A549 (cell line): ENCODE data around the gene HAUS3. TPM values are rescaled to one million over a fixed set of nuclear protein-coding genes. Genes with fewer than 3 reads are reported as not detected.
A peak's percentile ranks its signal among the peaks of the same experiment; 100 is the strongest.

Experiments used
- ATAC-seq, 2 experiments: fragments of 200-7000 bp in 1 of 2; fragments of >200 bp in 1 of 2; cut with Nextera tagmentation in 1 of 2; cut with Tn5 transposase in 1 of 2; 3 replicates each; pipeline versions ENCODE4 v1.8.0 to v1.9.1; 2018 to 2020; ENCODE audit warnings: mild to moderate bottlenecking in 1 of 2, moderate library complexity in 1 of 2
- CTCF ChIA-PET: fragments of 300-600 bp; sonication (Branson Sonifier 250); formaldehyde crosslinking; extraction: SDS; loops from one replicate; lab custom pipeline; 2021; ENCODE audit warnings: antibody characterized with exemption, inconsistent platforms; lab: Yijun Ruan, JAX
- POLR2A ChIA-PET: fragments of 350-600 bp; formaldehyde crosslinking; extraction: SDS; loops from one replicate; lab custom pipeline; 2021; ENCODE audit warnings: antibody characterized with exemption, inconsistent platforms; lab: Yijun Ruan, JAX
- DNase-seq, 2 experiments: peaks; one replicate each; pipeline versions ENCODE4 v3.0.0 to v3.0.0-alpha.2; 2011 to 2016; ENCODE audit warnings: low read depth in 1 of 2, low spot score in 1 of 2
- FAIRE-seq: peaks from 2 replicates; lab custom pipeline; 2011; peaks lifted over from hg19 to GRCh38; lab: Jason Lieb, UNC
- H3K27ac ChIP-seq, 2 experiments: fragments of >200 bp; sonication (Bioruptor Twin); formaldehyde crosslinking; 3 replicates each; pipeline ENCODE4 v1.5.1; 2016 to 2017
- H3K4me1 ChIP-seq: fragments of >200 bp; sonication (Bioruptor Twin); formaldehyde crosslinking; 3 replicates; pipeline ENCODE4 v1.6.1; 2016
- H3K4me2 ChIP-seq: fragments of >200 bp; sonication (Bioruptor Twin); formaldehyde crosslinking; 3 replicates; pipeline ENCODE4 v1.6.1; 2016
- H3K4me3 ChIP-seq: fragments of >200 bp; sonication (Bioruptor Twin); formaldehyde crosslinking; 3 replicates; pipeline ENCODE4 v1.5.1; 2016
- H3K9me3 ChIP-seq: fragments of >200 bp; sonication (Bioruptor Twin); formaldehyde crosslinking; 3 replicates; pipeline ENCODE4 v1.6.1; 2016
- EHF ChIP-seq: fragments of 250-450 bp; sonication (Bioruptor Pico); IDR thresholded peaks from 2 replicates; pipeline ENCODE4 v1.5.0; 2020; ENCODE audit warnings: mild to moderate bottlenecking
- EP300 ChIP-seq, 2 experiments: fragments of >200 bp; sonication (Bioruptor Twin); formaldehyde crosslinking; IDR thresholded peaks; 2 replicates in 1 of 2; 3 replicates in 1 of 2; pipeline ENCODE4 v1.6.1; 2016 to 2017
- KDM5A ChIP-seq: fragments of 200-600 bp; sonication (generic); IDR thresholded peaks from 2 replicates; pipeline ENCODE4 v1.6.1; 2016; ENCODE audit warnings: antibody characterized with exemption, mild to moderate bottlenecking
- NPAS2 ChIP-seq: fragments of 250-450 bp; sonication (Bioruptor Pico); IDR thresholded peaks from 2 replicates; pipeline ENCODE4 v1.8.0; 2022; ENCODE audit warnings: mild to moderate bottlenecking, moderate library complexity, borderline replicate concordance
- PHF8 ChIP-seq: fragments of 200-600 bp; sonication (generic); IDR thresholded peaks from 2 replicates; pipeline ENCODE4 v1.6.1; 2016; ENCODE audit warnings: low read depth, mild to moderate bottlenecking, antibody characterized with exemption, moderate library complexity, borderline replicate concordance
- RAD21 ChIP-seq, 2 experiments: fragments of >200 bp in 1 of 2; sonication (Bioruptor Twin) in 1 of 2; formaldehyde crosslinking in 1 of 2; IDR thresholded peaks in 1 of 2; conservative IDR thresholded peaks in 1 of 2; 2 replicates in 1 of 2; 3 replicates in 1 of 2; pipeline ENCODE4 v1.6.1; 2012 to 2018; ENCODE audit warnings: inconsistent platforms in 1 of 2
- RNF2 ChIP-seq: fragments of 200-600 bp; sonication (generic); IDR thresholded peaks from 2 replicates; pipeline ENCODE4 v1.6.1; 2016; ENCODE audit warnings: low read depth, mild to moderate bottlenecking, antibody characterized with exemption, moderate library complexity, borderline replicate concordance
- TFCP2L1 ChIP-seq: fragments of 250-450 bp; sonication (Bioruptor Pico); IDR thresholded peaks from 2 replicates; pipeline ENCODE4 v1.5.0; 2021; ENCODE audit warnings: mild to moderate bottlenecking
- ZC3H11A ChIP-seq: fragments of 450-650 bp; IDR thresholded peaks from 2 replicates; pipeline ENCODE4 v1.6.1; 2014; ENCODE audit warnings: antibody characterized with exemption, mild to moderate bottlenecking
- WGBS: methylation state at CpG from one replicate; pipeline ENCODE4 v1.1.6; 2017; ENCODE audit errors: missing lambda C conversion rate; 5-methylcytosine and 5-hydroxymethylcytosine counted together
- polyA plus RNA-seq, 4 experiments: library from polyadenylated mRNA; depleted of rRNA in 3 of 4; stranded (reverse); fragments of >200 nt; fragmentation: RNase III in 1 of 4; extraction: RNeasy Plus Mini Kit Qiagen cat#74134 plus additional on column Dnase treatment in 1 of 4; gene quantifications; 2 replicates in 3 of 4; 3 replicates in 1 of 4; pipeline ENCODE4 v1.2.3, GENCODE V29; 2011 to 2017
- TF ChIP-seq, protein P1 (sequence below): fragments of 200-600 bp; sonication (generic); IDR thresholded peaks from 2 replicates; pipeline ENCODE4 v1.6.1; 2016; ENCODE audit warnings: antibody characterized with exemption, mild to moderate bottlenecking, moderate library complexity
- TF ChIP-seq, protein P2 (sequence below): fragments of 150-350 bp; IDR thresholded peaks from 2 replicates; pipeline ENCODE4 v1.6.1; 2014; ENCODE audit warnings: low read depth, mild to moderate bottlenecking, low read length
- TF ChIP-seq, protein P3 (sequence below): fragments of >200 bp; sonication (Bioruptor Twin); formaldehyde crosslinking; IDR thresholded peaks from 3 replicates; pipeline ENCODE4 v1.5.1; 2016

Gene HAUS3
- polyA plus RNA-seq, 2 of the 4 experiments (the other 2 are of a cell fraction) = 7.7 to 10.6 TPM

DNA sequence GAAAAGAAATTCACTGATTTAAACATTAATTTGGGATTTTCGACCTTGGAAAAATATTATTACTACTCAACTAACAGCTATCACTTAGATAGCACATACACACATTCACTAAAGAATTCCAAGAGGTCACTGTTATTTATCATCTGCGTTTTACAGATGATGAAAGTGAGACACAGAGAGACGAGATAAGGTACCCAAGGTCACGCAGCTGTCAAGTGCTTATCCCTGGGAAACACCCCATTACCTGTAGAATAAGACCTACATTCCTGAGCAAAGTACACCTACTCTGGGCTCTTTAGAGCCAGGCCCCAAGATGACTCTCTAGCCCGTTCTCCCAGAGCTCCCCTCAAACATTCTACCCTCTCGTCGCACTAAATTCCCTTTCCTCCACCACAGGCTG lies 48.6 kb downstream of the HAUS3 start:
- ChIA-PET POLR2A (no interaction called here), CTCF (no interaction called here)
- FAIRE-seq = no peak
- no peak for ATAC-seq
- Histone ChIP-seq H3K4me3 (no peak overlapping the region), H3K27ac (no peak overlapping the region), H3K4me2 (no peak overlapping the region), H3K9me3 (no peaks in the 10 kb centered on the region), H3K4me1 (no peaks in the 10 kb centered on the region)
- DNase-seq = no peak
- WGBS = 82% methylated on average over 7 of the region's 7 CpGs
- TF ChIP-seq TFCP2L1 (CRISPR knock-in tag) (no peak), ZC3H11A (no peak), KDM5A (no peak), EHF (CRISPR knock-in tag) (no peak), RNF2 (no peak)
- TF ChIP-seq, protein P1, sequence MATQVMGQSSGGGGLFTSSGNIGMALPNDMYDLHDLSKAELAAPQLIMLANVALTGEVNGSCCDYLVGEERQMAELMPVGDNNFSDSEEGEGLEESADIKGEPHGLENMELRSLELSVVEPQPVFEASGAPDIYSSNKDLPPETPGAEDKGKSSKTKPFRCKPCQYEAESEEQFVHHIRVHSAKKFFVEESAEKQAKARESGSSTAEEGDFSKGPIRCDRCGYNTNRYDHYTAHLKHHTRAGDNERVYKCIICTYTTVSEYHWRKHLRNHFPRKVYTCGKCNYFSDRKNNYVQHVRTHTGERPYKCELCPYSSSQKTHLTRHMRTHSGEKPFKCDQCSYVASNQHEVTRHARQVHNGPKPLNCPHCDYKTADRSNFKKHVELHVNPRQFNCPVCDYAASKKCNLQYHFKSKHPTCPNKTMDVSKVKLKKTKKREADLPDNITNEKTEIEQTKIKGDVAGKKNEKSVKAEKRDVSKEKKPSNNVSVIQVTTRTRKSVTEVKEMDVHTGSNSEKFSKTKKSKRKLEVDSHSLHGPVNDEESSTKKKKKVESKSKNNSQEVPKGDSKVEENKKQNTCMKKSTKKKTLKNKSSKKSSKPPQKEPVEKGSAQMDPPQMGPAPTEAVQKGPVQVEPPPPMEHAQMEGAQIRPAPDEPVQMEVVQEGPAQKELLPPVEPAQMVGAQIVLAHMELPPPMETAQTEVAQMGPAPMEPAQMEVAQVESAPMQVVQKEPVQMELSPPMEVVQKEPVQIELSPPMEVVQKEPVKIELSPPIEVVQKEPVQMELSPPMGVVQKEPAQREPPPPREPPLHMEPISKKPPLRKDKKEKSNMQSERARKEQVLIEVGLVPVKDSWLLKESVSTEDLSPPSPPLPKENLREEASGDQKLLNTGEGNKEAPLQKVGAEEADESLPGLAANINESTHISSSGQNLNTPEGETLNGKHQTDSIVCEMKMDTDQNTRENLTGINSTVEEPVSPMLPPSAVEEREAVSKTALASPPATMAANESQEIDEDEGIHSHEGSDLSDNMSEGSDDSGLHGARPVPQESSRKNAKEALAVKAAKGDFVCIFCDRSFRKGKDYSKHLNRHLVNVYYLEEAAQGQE = no peak
- TF ChIP-seq, protein P2, sequence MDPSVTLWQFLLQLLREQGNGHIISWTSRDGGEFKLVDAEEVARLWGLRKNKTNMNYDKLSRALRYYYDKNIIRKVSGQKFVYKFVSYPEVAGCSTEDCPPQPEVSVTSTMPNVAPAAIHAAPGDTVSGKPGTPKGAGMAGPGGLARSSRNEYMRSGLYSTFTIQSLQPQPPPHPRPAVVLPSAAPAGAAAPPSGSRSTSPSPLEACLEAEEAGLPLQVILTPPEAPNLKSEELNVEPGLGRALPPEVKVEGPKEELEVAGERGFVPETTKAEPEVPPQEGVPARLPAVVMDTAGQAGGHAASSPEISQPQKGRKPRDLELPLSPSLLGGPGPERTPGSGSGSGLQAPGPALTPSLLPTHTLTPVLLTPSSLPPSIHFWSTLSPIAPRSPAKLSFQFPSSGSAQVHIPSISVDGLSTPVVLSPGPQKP = no peak
- TF ChIP-seq, all 56 proteins: peak for 0

DNA sequence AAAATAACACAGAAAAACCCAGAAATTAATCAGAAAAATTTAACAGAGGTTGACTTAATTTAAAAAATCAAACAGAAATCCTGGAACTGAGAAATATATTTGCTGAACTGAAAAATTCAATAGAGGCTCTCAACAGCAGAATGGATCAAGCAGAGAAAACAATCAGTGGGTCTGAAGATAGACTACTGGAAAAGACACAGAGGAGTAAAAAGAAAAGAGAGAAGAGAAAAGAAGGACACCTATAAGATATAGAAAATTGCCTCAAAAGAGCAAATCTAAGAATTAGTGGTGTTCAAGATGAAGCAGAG lies 55.1 kb downstream of the HAUS3 start:
- no peak for TF ChIP-seq EP300 (IDR thresholded peaks at IDR 0.05)
- TF ChIP-seq PHF8 = no peak
- no peaks in the 10 kb centered on the region for H3K4me1 ChIP-seq
- FAIRE-seq = no peak
- ATAC-seq = no peak
- no peak overlapping the region for H3K27ac ChIP-seq
- H3K9me3 ChIP-seq = peaks cover 3% of the 10 kb centered on the region; the same call in 2 of the 3 replicates
- POLR2A ChIA-PET = no interaction called here
- no peak overlapping the region for H3K4me3 ChIP-seq
- CTCF ChIA-PET = no interaction called here
- H3K4me2 ChIP-seq = no peak overlapping the region
- no peak for DNase-seq

DNA sequence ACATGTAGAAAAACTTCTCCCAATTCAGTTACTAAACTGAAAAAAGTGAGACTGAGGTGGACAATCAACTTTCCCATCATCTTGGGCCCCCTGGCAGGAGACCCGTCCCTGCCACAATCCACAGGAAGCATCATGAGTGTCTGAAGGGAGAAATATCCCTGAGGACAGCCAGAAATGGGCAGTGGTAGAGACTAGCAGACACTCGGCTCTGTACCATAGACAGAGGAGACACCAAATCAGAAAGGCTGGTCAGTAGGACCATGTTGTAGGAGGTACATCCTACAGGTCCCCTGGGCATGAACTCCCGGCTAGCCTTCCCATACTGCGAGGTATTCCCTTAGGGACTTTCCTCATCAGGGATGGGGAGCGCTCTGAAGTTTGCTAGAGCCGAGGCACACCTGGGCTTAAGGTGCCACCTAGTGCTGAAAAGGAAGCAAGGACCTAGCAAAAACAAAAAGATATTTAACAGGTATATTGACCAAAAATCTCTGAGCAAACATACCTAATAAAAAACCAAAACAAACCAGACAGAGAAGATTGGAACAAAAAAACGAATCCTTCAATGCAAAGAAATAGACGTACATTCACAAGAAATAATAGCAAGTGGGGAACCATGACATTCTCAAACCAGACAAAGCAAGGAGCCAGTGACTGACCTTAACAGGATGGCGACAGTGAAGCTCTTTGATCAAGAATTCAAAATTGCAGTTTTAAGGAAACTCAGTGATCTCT lies 55.6 kb downstream of the HAUS3 start:
- ChIA-PET POLR2A (no interaction called here), CTCF (no interaction called here)
- 64% methylated on average over 9 of the region's 9 CpGs for WGBS
- Histone ChIP-seq H3K9me3 (peaks cover 3% of the 10 kb centered on the region; the same call in 2 of the 3 replicates), H3K4me1 (no peaks in the 10 kb centered on the region), H3K4me3 (no peak overlapping the region), H3K4me2 (no peak overlapping the region), H3K27ac (no peak overlapping the region)
- TF ChIP-seq RAD21 (conservative IDR thresholded peaks at IDR 0.05 in 1 of 2, IDR thresholded peaks at IDR 0.05 in 1 of 2) (peak; percentile 28 to 55; a peak in 2 of 5 replicates), NPAS2 (CRISPR knock-in tag) (no peak)
- TF ChIP-seq, protein P3, sequence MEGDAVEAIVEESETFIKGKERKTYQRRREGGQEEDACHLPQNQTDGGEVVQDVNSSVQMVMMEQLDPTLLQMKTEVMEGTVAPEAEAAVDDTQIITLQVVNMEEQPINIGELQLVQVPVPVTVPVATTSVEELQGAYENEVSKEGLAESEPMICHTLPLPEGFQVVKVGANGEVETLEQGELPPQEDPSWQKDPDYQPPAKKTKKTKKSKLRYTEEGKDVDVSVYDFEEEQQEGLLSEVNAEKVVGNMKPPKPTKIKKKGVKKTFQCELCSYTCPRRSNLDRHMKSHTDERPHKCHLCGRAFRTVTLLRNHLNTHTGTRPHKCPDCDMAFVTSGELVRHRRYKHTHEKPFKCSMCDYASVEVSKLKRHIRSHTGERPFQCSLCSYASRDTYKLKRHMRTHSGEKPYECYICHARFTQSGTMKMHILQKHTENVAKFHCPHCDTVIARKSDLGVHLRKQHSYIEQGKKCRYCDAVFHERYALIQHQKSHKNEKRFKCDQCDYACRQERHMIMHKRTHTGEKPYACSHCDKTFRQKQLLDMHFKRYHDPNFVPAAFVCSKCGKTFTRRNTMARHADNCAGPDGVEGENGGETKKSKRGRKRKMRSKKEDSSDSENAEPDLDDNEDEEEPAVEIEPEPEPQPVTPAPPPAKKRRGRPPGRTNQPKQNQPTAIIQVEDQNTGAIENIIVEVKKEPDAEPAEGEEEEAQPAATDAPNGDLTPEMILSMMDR = peak; percentile 29; the same call in 2 of the 3 replicates
- ATAC-seq (peak in 1 of 2 experiments; percentile 29; a peak in 1 of 6 replicates), DNase-seq (peak in 1 of 2 experiments; percentile 33), FAIRE-seq (no peak)
